ENCODE results near the gene MUC5AC. TPM values are rescaled to one million over a fixed set of nuclear protein-coding genes. Genes with fewer than 3 reads are reported as not detected.

MUC5AC gene
- total and polyA plus RNA-seq, 5 experiments from 2014 or later = not detected

Other genes with a start within 250 kb of the MUC5AC start
- gene CHID1, start 247.1 kb upstream of the MUC5AC start, total RNA-seq = 10 to 100 TPM; 54.6 to 55.8 TPM
- 10 to 100 TPM; 50.2 to 61.5 (median 54.7) TPM for gene CHID1, start 247.1 kb upstream of the MUC5AC start, polyA plus RNA-seq
- gene AP2A2, start 232.1 kb upstream of the MUC5AC start, total RNA-seq = 10 to 100 TPM; 77.8 to 80.8 TPM
- 10 to 100 TPM in 2 of 3 donors, 1 to 10 TPM in 1; 8.2 to 13.9 (median 11.6) TPM for gene AP2A2, start 232.1 kb upstream of the MUC5AC start, polyA plus RNA-seq
- gene MUC6, start 121.2 kb upstream of the MUC5AC start, total RNA-seq = not detected
- not detected for gene MUC6, start 121.2 kb upstream of the MUC5AC start, polyA plus RNA-seq
- not detected for gene MUC2, start 83.1 kb upstream of the MUC5AC start, total RNA-seq
- not detected for gene MUC2, start 83.1 kb upstream of the MUC5AC start, polyA plus RNA-seq
- gene MUC5B, start 65.1 kb downstream of the MUC5AC start, total RNA-seq = not detected
- gene MUC5B, start 65.1 kb downstream of the MUC5AC start, polyA plus RNA-seq = not detected
- 10 to 100 TPM; 33.8 to 38.6 TPM for gene TOLLIP, start 151.7 kb downstream of the MUC5AC start, total RNA-seq
- 10 to 100 TPM; 21.4 to 27.6 (median 23.4) TPM for gene TOLLIP, start 151.7 kb downstream of the MUC5AC start, polyA plus RNA-seq
- 1 to 10 TPM in 1 of 2 experiments, under 1 TPM in 1; 0.42 to 1.3 TPM for gene BRSK2, start 232.0 kb downstream of the MUC5AC start, total RNA-seq
- gene BRSK2, start 232.0 kb downstream of the MUC5AC start, polyA plus RNA-seq = not detected

All from naive thymus-derived CD8-positive, alpha-beta T cell (primary cell).